Loucy (cell line): ENCODE measurements around the gene ABCC3.

Experiments
- H2AFZ ChIP-seq: fragments of 200-600 bp; sonication (generic); 2 replicates; pipeline ENCODE4 v1.6.0; 2016; ENCODE audit warnings: antibody characterized with exemption, mild to moderate bottlenecking, low read length, moderate library complexity
- H3F3A ChIP-seq: fragments of 200-600 bp; 2 replicates; pipeline ENCODE4 v1.6.0; 2016; ENCODE audit warnings: antibody characterized with exemption, low read depth, mild to moderate bottlenecking
- H3K27me3 ChIP-seq: fragments of 200-600 bp; sonication (generic); 2 replicates; pipeline ENCODE4 v1.6.1; 2014; ENCODE audit warnings: low read length, mild to moderate bottlenecking; ENCODE audit not compliant: insufficient read depth, poor library complexity, severe bottlenecking
- H3K36me3 ChIP-seq: fragments of 200-600 bp; sonication (generic); 2 replicates; pipeline ENCODE4 v1.6.1; 2016; ENCODE audit warnings: low read length; ENCODE audit not compliant: insufficient read depth
- H3K4me1 ChIP-seq: fragments of 200-600 bp; sonication (generic); 2 replicates; pipeline ENCODE4 v1.5.1; 2014; ENCODE audit warnings: low read length, mild to moderate bottlenecking; ENCODE audit not compliant: insufficient read depth, poor library complexity, severe bottlenecking
- H3K4me2 ChIP-seq: fragments of 200-600 bp; sonication (generic); 2 replicates; pipeline ENCODE4 v1.6.0; 2014; ENCODE audit warnings: antibody characterized with exemption, low read length, low read depth, mild to moderate bottlenecking; ENCODE audit not compliant: poor library complexity, severe bottlenecking
- H3K4me3 ChIP-seq: fragments of 200-600 bp; sonication (generic); 2 replicates; pipeline ENCODE4 v1.5.1; 2014; ENCODE audit warnings: low read length, mild to moderate bottlenecking, mixed read lengths; ENCODE audit not compliant: poor library complexity, severe bottlenecking
- H3K79me2 ChIP-seq: fragments of 200-600 bp; sonication (generic); 2 replicates; pipeline ENCODE4 v1.6.1; 2014; ENCODE audit warnings: low read length; ENCODE audit not compliant: insufficient read depth
- H3K9ac ChIP-seq: fragments of 200-600 bp; sonication (generic); 2 replicates; pipeline ENCODE4 v1.6.0; 2014; ENCODE audit warnings: mild to moderate bottlenecking, low read depth, low read length, moderate library complexity; ENCODE audit not compliant: poor library complexity, severe bottlenecking
- H3K9me2 ChIP-seq: fragments of 200-600 bp; sonication (generic); replicated peaks from 2 replicates; pipeline ENCODE4 v1.6.1; 2016; ENCODE audit warnings: low read depth, low read length, mixed read lengths
- H3K9me3 ChIP-seq: fragments of 200-600 bp; sonication (generic); 2 replicates; pipeline ENCODE4 v1.6.1; 2014; ENCODE audit warnings: mild to moderate bottlenecking, antibody characterized with exemption, low read length, low read depth; ENCODE audit not compliant: insufficient read depth
- H4K20me1 ChIP-seq: fragments of 200-600 bp; sonication (generic); 2 replicates; pipeline ENCODE4 v1.6.0; 2014; ENCODE audit warnings: antibody characterized with exemption, low read length, mild to moderate bottlenecking; ENCODE audit not compliant: insufficient read depth, poor library complexity, severe bottlenecking
- CTCF ChIP-seq: fragments of 200-600 bp; sonication (generic); conservative IDR thresholded peaks from 2 replicates; pipeline ENCODE4 v1.5.1; 2014; ENCODE audit warnings: mild to moderate bottlenecking, antibody characterized with exemption, low read length
- EZH2phosphoT487 ChIP-seq: fragments of 200-600 bp; IDR thresholded peaks from 2 replicates; pipeline ENCODE4 v1.6.1; 2018; ENCODE audit warnings: antibody characterized with exemption, mild to moderate bottlenecking, moderate library complexity, borderline replicate concordance

Gene ABCC3

GRCh38 chr17:50634224-50634914, at the start of gene ABCC3:
Gene ABCC3 (plus strand): TSS chr17:50634881. CDS start chr17:50634937, 56 bp downstream.
- Histone ChIP-seq H4K20me1 (no peaks in the 10 kb centered on the region), H2AFZ (no peak within 1 kb of the TSS), H3K9me3 (no peaks in the 10 kb centered on the region), H3K4me3 (no peak within 1 kb of the TSS), H3F3A (no peaks in the 10 kb centered on the region), H3K9me2 (no peaks in the 10 kb centered on the region), H3K9ac (no peak within 1 kb of the TSS), H3K36me3 (no peaks in the 10 kb centered on the region), H3K79me2 (no peaks in the 10 kb centered on the region), H3K27me3 (no peaks in the 10 kb centered on the region), H3K4me1 (no peaks in the 10 kb centered on the region), H3K4me2 (no peak within 1 kb of the TSS)
- TF ChIP-seq EZH2phosphoT487: no peak
- no peak for TF ChIP-seq CTCF

GRCh38 chr17:50585346-50585745, 49.3 kb upstream of the ABCC3 start:
- Histone ChIP-seq H3K9me2 (no peaks in the 10 kb centered on the region), H3F3A (no peaks in the 10 kb centered on the region), H3K9ac (no peak overlapping the region), H4K20me1 (no peaks in the 10 kb centered on the region), H3K79me2 (no peaks in the 10 kb centered on the region), H3K9me3 (no peaks in the 10 kb centered on the region), H3K4me3 (no peak overlapping the region), H2AFZ (no peak overlapping the region), H3K4me1 (no peaks in the 10 kb centered on the region), H3K4me2 (no peak overlapping the region), H3K27me3 (no peaks in the 10 kb centered on the region), H3K36me3 (no peaks in the 10 kb centered on the region)
- no peak for TF ChIP-seq CTCF
- no peak for TF ChIP-seq EZH2phosphoT487

- Histone ChIP-seq H3K9me2 (no peaks in the 10 kb centered on the region), H3F3A (no peaks in the 10 kb centered on the region), H3K79me2 (no peaks in the 10 kb centered on the region), H2AFZ (no peak overlapping the region), H3K4me1 (no peaks in the 10 kb centered on the region), H3K9ac (no peak overlapping the region), H3K36me3 (no peaks in the 10 kb centered on the region), H3K4me2 (no peak overlapping the region), H3K27me3 (no peaks in the 10 kb centered on the region), H3K4me3 (no peak overlapping the region), H4K20me1 (no peaks in the 10 kb centered on the region), H3K9me3 (no peaks in the 10 kb centered on the region)
- TF ChIP-seq EZH2phosphoT487 (no peak), CTCF (no peak)
These were observed 48.8 kb upstream of the ABCC3 start for GRCh38 chr17:50585891-50586290.
